Hypothalamus (tissue), 51 donors: ENCODE data around the gene SAXO1.
"Not testable (repeated sequence)": the region's sequence is repeated elsewhere in the genome, so short reads cannot be mapped to it uniquely, and the experiment has no call there.

Experiments used
- DNase-seq, 51 donors: peaks; one replicate each; lab custom pipeline; 2025; lab: John Stamatoyannopoulos, UW

Gene SAXO1

GRCh38 chr9:19033015-19033414 is at the start of gene SAXO1:
SAXO1 (minus strand) TSS chr9:19033209; CDS start chr9:19032908, 301 bp downstream.
- DNase-seq: no peak

- no peak for DNase-seq
These were observed 41.8 kb upstream of the SAXO1 start for GRCh38 chr9:19074836-19075235.

GRCh38 chr9:19074229-19074628 is 41.2 kb upstream of the SAXO1 start:
- no peak for DNase-seq

- no peak for DNase-seq
These were observed 24.0 kb upstream of the SAXO1 start for GRCh38 chr9:19057033-19057432.

- DNase-seq: no peak
These were observed 17.9 kb upstream of the SAXO1 start for GRCh38 chr9:19050637-19051591.

GRCh38 chr9:19049917-19050636 is 17.1 kb upstream of the SAXO1 start:
- DNase-seq: peak in 25 of 51 donors; percentile 6 to 58 (median 37)

- DNase-seq: peak; percentile 72 to 97 (median 89)
These were observed 16.2 kb upstream of the SAXO1 start, which contains the start of gene RRAGA for GRCh38 chr9:19048966-19049916. RRAGA (plus strand) TSS chr9:19049427; CDS start chr9:19049660, 233 bp downstream.

- DNase-seq: no peak
These were observed 3.6 kb upstream of the SAXO1 start for GRCh38 chr9:19036611-19037010.

- no peak for DNase-seq
These were observed 603 bp downstream of the SAXO1 start for GRCh38 chr9:19032406-19032805.

- no peak for DNase-seq
These were observed 2.1 kb downstream of the SAXO1 start for GRCh38 chr9:19030899-19031298.

- peak in 20 of 51 donors; percentile 4 to 61 (median 14) for DNase-seq
These were observed 4.1 kb downstream of the SAXO1 start for GRCh38 chr9:19028835-19029451.

GRCh38 chr9:19027825-19028224 is 5.2 kb downstream of the SAXO1 start:
- no peak for DNase-seq

- DNase-seq: no peak
These were observed 6.6 kb downstream of the SAXO1 start for GRCh38 chr9:19026375-19026774.

- no peak for DNase-seq
These were observed 9.9 kb downstream of the SAXO1 start for GRCh38 chr9:19023078-19023477.

- no peak for DNase-seq
These were observed 10.8 kb downstream of the SAXO1 start for GRCh38 chr9:19022206-19022605.

GRCh38 chr9:19021649-19022048 is 11.4 kb downstream of the SAXO1 start:
- not testable (repeated sequence) for DNase-seq

GRCh38 chr9:19020886-19021455 is 12.0 kb downstream of the SAXO1 start:
- DNase-seq: no peak

- no peak for DNase-seq
These were observed 14.8 kb downstream of the SAXO1 start for GRCh38 chr9:19018201-19018600.

- no peak for DNase-seq
These were observed 23.5 kb downstream of the SAXO1 start for GRCh38 chr9:19009391-19009965.
